GM12878 (cell line): ENCODE results near the gene YPEL2. TPM values are rescaled to one million over a fixed set of nuclear protein-coding genes. Genes with fewer than 3 reads are reported as not detected.

Experiments
- ATAC-seq: fragments of 200-7000 bp; cut with Tn5 transposase; 3 replicates; pipeline ENCODE4 v1.9.1; 2020; ENCODE audit warnings: mild to moderate bottlenecking, moderate library complexity
- BruUV-seq: library from RNA; stranded (reverse); fragments of 400-500 nt; replicated peaks from 2 replicates; lab custom pipeline; 2021; lab: Mats Ljungman, UMichigan
- CTCF ChIA-PET: fragments of 300-600 bp; sonication (Branson Sonifier 250); formaldehyde crosslinking; extraction: SDS; loops from one replicate; lab custom pipeline; 2021; ENCODE audit warnings: inconsistent platforms; lab: Yijun Ruan, JAX
- POLR2A ChIA-PET: fragments of 350-600 bp; formaldehyde crosslinking; extraction: SDS; loops from one replicate; lab custom pipeline; 2021; ENCODE audit warnings: inconsistent platforms; lab: Charles Lee
- RAD21 ChIA-PET: fragments of 300-600 bp; sonication (Branson Sonifier 250); formaldehyde crosslinking; loops from one replicate; lab custom pipeline; 2023; ENCODE audit warnings: antibody characterized with exemption; ENCODE audit not compliant: unreplicated experiment; lab: Charles Lee
- SMC1A ChIA-PET: fragments of 300-600 bp; sonication (Branson Sonifier 250); formaldehyde crosslinking; loops from one replicate; lab custom pipeline; 2023; ENCODE audit not compliant: unreplicated experiment, uncharacterized antibody; lab: Charles Lee
- DNase-seq: peaks from one replicate; pipeline ENCODE4 v3.0.0-alpha.2; 2011; ENCODE audit warnings: low read depth, low spot score
- FAIRE-seq: peaks from 3 replicates; lab custom pipeline; 2011; peaks lifted over from hg19 to GRCh38; lab: Jason Lieb, UNC
- H2AFZ ChIP-seq: 2 replicates; pipeline ENCODE4 v1.6.0; 2011; ENCODE audit warnings: low read depth, low read length, control low read depth; ENCODE audit not compliant: control insufficient read depth
- H3K27ac ChIP-seq: 2 replicates; pipeline ENCODE4 v1.5.1; 2011; ENCODE audit warnings: control low read depth; ENCODE audit not compliant: control insufficient read depth, insufficient read depth
- H3K27me3 ChIP-seq, 2 experiments: replicated peaks in 1 of 2; 2 replicates each; pipeline versions ENCODE4 v1.6.0 to v1.6.1; 2011; ENCODE audit warnings: low read length in 1 of 2; ENCODE audit not compliant: control insufficient read depth in 2 of 2, insufficient read depth in 2 of 2
- H3K36me3 ChIP-seq, 2 experiments: 2 replicates each; pipeline ENCODE4 v1.5.1; 2011; ENCODE audit warnings: low read length in 1 of 2; ENCODE audit not compliant: control insufficient read depth in 2 of 2, insufficient read depth in 2 of 2
- H3K4me1 ChIP-seq: 2 replicates; pipeline ENCODE4 v1.6.1; 2011; ENCODE audit warnings: mild to moderate bottlenecking, low read length, moderate library complexity, mixed read lengths; ENCODE audit not compliant: control insufficient read depth, insufficient read depth
- H3K4me2 ChIP-seq: 2 replicates; pipeline ENCODE4 v1.6.0; 2011; ENCODE audit warnings: control low read depth; ENCODE audit not compliant: control insufficient read depth, insufficient read depth
- H3K4me3 ChIP-seq: fragments of 200-600 bp; sonication (generic); 2 replicates; pipeline ENCODE4 v1.5.1; 2016
- H3K79me2 ChIP-seq: 2 replicates; pipeline ENCODE4 v1.6.0; 2011; ENCODE audit warnings: low read length; ENCODE audit not compliant: control insufficient read depth, insufficient read depth
- H3K9ac ChIP-seq: 2 replicates; pipeline ENCODE4 v1.8.0; 2011; ENCODE audit warnings: low read length, control low read depth, mixed read lengths; ENCODE audit not compliant: control insufficient read depth, insufficient read depth
- H3K9me3 ChIP-seq: replicated peaks from 3 replicates; pipeline ENCODE4 v1.5.1; 2011; ENCODE audit warnings: mild to moderate bottlenecking, low read length; ENCODE audit not compliant: control insufficient read depth, insufficient read depth
- H4K20me1 ChIP-seq: 2 replicates; pipeline ENCODE4 v1.6.0; 2011; ENCODE audit not compliant: control insufficient read depth, insufficient read depth
- CEBPB ChIP-seq, 2 experiments: fragments of 150-350 bp in 1 of 2; IDR thresholded peaks; 2 replicates each; pipeline ENCODE4 v1.6.1; 2012 to 2014; ENCODE audit warnings: low read depth in 2 of 2, low read length in 2 of 2, borderline replicate concordance in 1 of 2, inconsistent platforms in 1 of 2
- EED ChIP-seq: sonication (generic); IDR thresholded peaks from 2 replicates; pipeline ENCODE4 v1.6.1; 2016; ENCODE audit warnings: antibody characterized with exemption, low read depth
- FOS ChIP-seq: IDR thresholded peaks from 3 replicates; pipeline ENCODE4 v1.6.1; 2011; ENCODE audit warnings: borderline replicate concordance; ENCODE audit not compliant: insufficient read length; ENCODE audit errors: extremely low read depth
- HDAC2 ChIP-seq: fragments of 200-600 bp; sonication (generic); IDR thresholded peaks from 2 replicates; pipeline ENCODE4 v1.6.1; 2017
- IKZF2 ChIP-seq, 2 experiments: fragments of 450-650 bp; IDR thresholded peaks; 2 replicates each; pipeline ENCODE4 v1.6.1; 2017; ENCODE audit warnings: mild to moderate bottlenecking in 2 of 2, moderate library complexity in 2 of 2
- LARP7 ChIP-seq: fragments of 450-650 bp; IDR thresholded peaks from 2 replicates; pipeline ENCODE4 v1.6.1; 2017; ENCODE audit warnings: mild to moderate bottlenecking
- NFYA ChIP-seq: IDR thresholded peaks from 2 replicates; pipeline ENCODE4 v1.6.1; 2011; ENCODE audit warnings: low read depth, mild to moderate bottlenecking, low read length, improper control_type of control experiment, borderline replicate concordance
- NR2C2 ChIP-seq: IDR thresholded peaks from 2 replicates; pipeline ENCODE4 v1.6.1; 2011; ENCODE audit warnings: borderline replicate concordance, low read depth; ENCODE audit not compliant: control insufficient read depth, insufficient read length
- RCOR1 ChIP-seq: conservative IDR thresholded peaks from 2 replicates; pipeline ENCODE4 v1.6.1; 2012; ENCODE audit warnings: low read depth, low read length, improper control_type of control experiment
- SUZ12 ChIP-seq: fragments of 200-600 bp; sonication (generic); IDR thresholded peaks from one replicate; pipeline ENCODE4 v1.6.1; 2018; ENCODE audit warnings: antibody characterized with exemption, mild to moderate bottlenecking; ENCODE audit not compliant: unreplicated experiment
- ZNF274 ChIP-seq: IDR thresholded peaks from one replicate; pipeline ENCODE4 v1.8.0; 2011; ENCODE audit not compliant: insufficient read length, insufficient read depth
- ZNF384 ChIP-seq: IDR thresholded peaks from 2 replicates; pipeline ENCODE4 v1.6.1; 2012; ENCODE audit warnings: low read depth, mild to moderate bottlenecking, low read length, improper control_type of control experiment, borderline replicate concordance
- WGBS: methylation state at CpG from one replicate; pipeline ENCODE4 v1.1.6; 2016; ENCODE audit warnings: low lambda C conversion rate; ENCODE audit not compliant: insufficient replicate concordance, insufficient coverage; ENCODE audit errors: missing lambda C conversion rate; 5-methylcytosine and 5-hydroxymethylcytosine counted together
- in situ Hi-C: fragments of 300-500 bp; cut with MboI; formaldehyde crosslinking; loops from 9 replicates; pipeline ENCODE4 v1.14.3; 2018; ENCODE audit warnings: mixed read lengths
- intact Hi-C: fragments of 100-400 bp; cut with micrococcal nuclease; formaldehyde crosslinking; loops from one replicate; pipeline ENCODE4 v1.14.2; 2022; ENCODE audit not compliant: unreplicated experiment
- polyA plus RNA-seq, 11 experiments: library from polyadenylated mRNA; depleted of rRNA in 4 of 11; unstranded in 6 of 11; stranded (reverse) in 5 of 11; fragments of >200 nt; fragmentation: Nextera tagmentation in 4 of 11; fragmentation: Illumina TruSeq in 1 of 11; extraction: Ambion mirVana in 4 of 11; extraction: Trizol in 1 of 11; gene quantifications; 1 replicate in 1 of 11; 2 replicates in 10 of 11; pipeline versions ENCODE4 v1.2.1 to v1.2.3, GENCODE V29; 2011 to 2016; ENCODE audit warnings: inconsistent platforms in 2 of 11, missing spikeins in 2 of 11, low read depth in 1 of 11
- total RNA-seq, 4 experiments: library from RNA; depleted of rRNA in 3 of 4; stranded (reverse); fragments of >200 nt in 3 of 4; fragmentation: Illumina TruSeq in 1 of 4; extraction: Trizol in 1 of 4; gene quantifications; 2 replicates each; pipeline versions ENCODE4 v1.2.1 to v1.2.3, GENCODE V29; 2013 to 2021
- TF ChIP-seq, protein P1 (sequence below): fragments of 450-650 bp; formaldehyde crosslinking; IDR thresholded peaks from 2 replicates; pipeline ENCODE4 v1.4.0; 2022; ENCODE audit warnings: mild to moderate bottlenecking, moderate library complexity
- TF ChIP-seq, protein P2 (sequence below): fragments of 450-650 bp; IDR thresholded peaks from 2 replicates; pipeline ENCODE4 v1.6.1; 2016; ENCODE audit warnings: mild to moderate bottlenecking
- TF ChIP-seq, protein P3 (sequence below): IDR thresholded peaks from 2 replicates; pipeline ENCODE4 v1.6.1; 2012; ENCODE audit warnings: low read length, inconsistent platforms

The YPEL2 gene
- total and polyA plus RNA-seq, 10 of the 15 experiments (the other 5 are each of a cell fraction or from before 2014, with no cell fraction given): 0.11 to 8.1 (median 0.48) TPM

DNA sequence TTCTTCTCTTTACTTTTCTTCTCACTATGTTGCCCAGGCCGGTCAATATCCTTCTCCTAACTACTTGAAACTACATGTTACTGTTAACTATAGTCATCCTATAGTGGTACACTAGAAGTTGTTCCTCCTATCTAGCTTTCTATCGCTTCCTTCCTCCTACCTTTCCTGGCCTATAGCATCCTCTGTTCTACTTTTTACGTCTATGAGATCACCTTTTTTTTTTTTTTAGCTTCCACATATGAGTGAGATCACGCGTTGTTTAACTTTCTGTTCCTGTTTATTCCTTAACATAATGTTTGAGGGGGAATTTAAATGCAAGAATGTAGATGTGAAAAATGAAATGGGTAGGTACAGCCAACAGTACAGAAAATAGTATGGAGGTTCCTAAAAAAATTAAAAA lies 30.5 kb upstream of the YPEL2 start (continued):
- TF ChIP-seq, protein P1, sequence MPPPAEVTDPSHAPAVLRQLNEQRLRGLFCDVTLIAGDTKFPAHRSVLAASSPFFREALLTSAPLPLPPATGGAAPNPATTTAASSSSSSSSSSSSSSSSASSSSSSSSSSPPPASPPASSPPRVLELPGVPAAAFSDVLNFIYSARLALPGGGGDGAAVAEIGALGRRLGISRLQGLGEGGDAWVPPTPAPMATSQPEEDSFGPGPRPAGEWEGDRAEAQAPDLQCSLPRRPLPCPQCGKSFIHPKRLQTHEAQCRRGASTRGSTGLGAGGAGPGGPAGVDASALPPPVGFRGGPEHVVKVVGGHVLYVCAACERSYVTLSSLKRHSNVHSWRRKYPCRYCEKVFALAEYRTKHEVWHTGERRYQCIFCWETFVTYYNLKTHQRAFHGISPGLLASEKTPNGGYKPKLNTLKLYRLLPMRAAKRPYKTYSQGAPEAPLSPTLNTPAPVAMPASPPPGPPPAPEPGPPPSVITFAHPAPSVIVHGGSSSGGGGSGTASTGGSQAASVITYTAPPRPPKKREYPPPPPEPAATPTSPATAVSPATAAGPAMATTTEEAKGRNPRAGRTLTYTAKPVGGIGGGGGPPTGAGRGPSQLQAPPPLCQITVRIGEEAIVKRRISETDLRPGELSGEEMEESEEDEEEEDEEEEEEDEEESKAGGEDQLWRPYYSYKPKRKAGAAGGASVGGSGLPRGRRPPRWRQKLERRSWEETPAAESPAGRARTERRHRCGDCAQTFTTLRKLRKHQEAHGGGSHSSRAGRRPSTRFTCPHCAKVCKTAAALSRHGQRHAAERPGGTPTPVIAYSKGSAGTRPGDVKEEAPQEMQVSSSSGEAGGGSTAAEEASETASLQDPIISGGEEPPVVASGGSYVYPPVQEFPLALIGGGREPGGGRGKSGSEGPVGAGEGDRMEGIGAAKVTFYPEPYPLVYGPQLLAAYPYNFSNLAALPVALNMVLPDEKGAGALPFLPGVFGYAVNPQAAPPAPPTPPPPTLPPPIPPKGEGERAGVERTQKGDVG (CRISPR knock-in tag): no peak

DNA sequence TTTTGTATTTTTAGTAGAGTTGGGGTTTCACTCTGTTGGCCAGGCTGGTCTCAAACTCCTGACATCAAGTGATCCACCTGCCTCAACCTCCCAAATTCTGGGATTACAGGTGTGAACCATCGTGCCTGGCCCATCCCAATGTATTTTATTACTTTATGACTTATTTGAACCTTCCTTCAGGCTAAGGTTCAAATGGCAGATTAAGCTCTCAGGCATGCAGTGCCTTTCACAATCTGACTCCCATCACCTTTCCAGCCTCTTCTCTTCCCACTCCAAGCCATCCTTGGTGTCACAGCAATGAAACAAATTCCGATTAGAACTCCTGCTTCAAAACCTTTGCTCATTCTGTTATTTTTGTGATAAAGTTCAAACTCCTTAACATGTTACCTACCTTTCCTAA lies 26.6 kb upstream of the YPEL2 start:
- Histone ChIP-seq H3K4me2 (no peak overlapping the region), H3K27me3 (no peaks in the 10 kb centered on the region), H3K4me3 (no peak overlapping the region), H3K9ac (no peak overlapping the region), H4K20me1 (no peaks in the 10 kb centered on the region), H3K27ac (no peak overlapping the region), H2AFZ (no peak overlapping the region), H3K36me3 (no peaks in the 10 kb centered on the region), H3K4me1 (no peaks in the 10 kb centered on the region), H3K79me2 (no peaks in the 10 kb centered on the region), H3K9me3 (no peaks in the 10 kb centered on the region)
- no peak for ATAC-seq
- ChIA-PET SMC1A (interaction anchor here (0.6 kb wide), 1 partner anchor 307 kb away, joined by 3 read pairs; no protein-coding TSS in a partner anchor), RAD21 (no interaction called here), POLR2A (no interaction called here), CTCF (interaction anchor here (1.3 kb wide), 1 partner anchor 137 kb away, joined by 5 read pairs; no protein-coding TSS in a partner anchor)
- WGBS: 49% methylated on average over 2 of the region's 2 CpGs
- no peak for FAIRE-seq
- intact Hi-C loops (no loop called here), in situ Hi-C loops (no loop called here)
- no TSS peak for BruUV-seq
- TF ChIP-seq ZNF274 (no peak), CEBPB (IDR thresholded peaks at IDR 0.05; ENCODE audit: borderline replicate concordance in 1 of 2, low read depth in 2 of 2, low read length in 2 of 2) (no peak), IKZF2 (IDR thresholded peaks at IDR 0.05) (no peak), ZNF384 (no peak), NFYA (no peak), EED (no peak), FOS (no peak), HDAC2 (no peak), SUZ12 (no peak), RCOR1 (no peak), LARP7 (no peak), NR2C2 (no peak)
- TF ChIP-seq, protein P2, sequence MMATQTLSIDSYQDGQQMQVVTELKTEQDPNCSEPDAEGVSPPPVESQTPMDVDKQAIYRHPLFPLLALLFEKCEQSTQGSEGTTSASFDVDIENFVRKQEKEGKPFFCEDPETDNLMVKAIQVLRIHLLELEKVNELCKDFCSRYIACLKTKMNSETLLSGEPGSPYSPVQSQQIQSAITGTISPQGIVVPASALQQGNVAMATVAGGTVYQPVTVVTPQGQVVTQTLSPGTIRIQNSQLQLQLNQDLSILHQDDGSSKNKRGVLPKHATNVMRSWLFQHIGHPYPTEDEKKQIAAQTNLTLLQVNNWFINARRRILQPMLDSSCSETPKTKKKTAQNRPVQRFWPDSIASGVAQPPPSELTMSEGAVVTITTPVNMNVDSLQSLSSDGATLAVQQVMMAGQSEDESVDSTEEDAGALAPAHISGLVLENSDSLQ: no peak
- TF ChIP-seq, protein P3, sequence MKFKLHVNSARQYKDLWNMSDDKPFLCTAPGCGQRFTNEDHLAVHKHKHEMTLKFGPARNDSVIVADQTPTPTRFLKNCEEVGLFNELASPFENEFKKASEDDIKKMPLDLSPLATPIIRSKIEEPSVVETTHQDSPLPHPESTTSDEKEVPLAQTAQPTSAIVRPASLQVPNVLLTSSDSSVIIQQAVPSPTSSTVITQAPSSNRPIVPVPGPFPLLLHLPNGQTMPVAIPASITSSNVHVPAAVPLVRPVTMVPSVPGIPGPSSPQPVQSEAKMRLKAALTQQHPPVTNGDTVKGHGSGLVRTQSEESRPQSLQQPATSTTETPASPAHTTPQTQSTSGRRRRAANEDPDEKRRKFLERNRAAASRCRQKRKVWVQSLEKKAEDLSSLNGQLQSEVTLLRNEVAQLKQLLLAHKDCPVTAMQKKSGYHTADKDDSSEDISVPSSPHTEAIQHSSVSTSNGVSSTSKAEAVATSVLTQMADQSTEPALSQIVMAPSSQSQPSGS: no peak
- no peak for DNase-seq
